Left ventricle myocardium inferior (tissue), 1 donor: Measurements from ENCODE around the gene EML3. TPM values are rescaled to one million over a fixed set of nuclear protein-coding genes. Genes with fewer than 3 reads are reported as not detected.
"Not testable (repeated sequence)": the region's sequence is repeated elsewhere in the genome, so short reads cannot be mapped to it uniquely, and the experiment has no call there.

Source experiments
- DNase-seq: peaks from one replicate; pipeline ENCODE4 v3.0.0-alpha.2; 2020
- H3K27ac ChIP-seq: fragments of 200-600 bp; replicated peaks from 2 replicates; pipeline ENCODE4 v1.8.0; 2021
- H3K27me3 ChIP-seq: fragments of 200-600 bp; 2 replicates; pipeline ENCODE4 v1.8.0; 2021; ENCODE audit warnings: low read depth
- H3K36me3 ChIP-seq: fragments of 200-600 bp; 2 replicates; pipeline ENCODE4 v1.8.0; 2021
- H3K4me1 ChIP-seq: fragments of 200-600 bp; 2 replicates; pipeline ENCODE4 v1.8.0; 2021
- H3K4me3 ChIP-seq: fragments of 200-600 bp; 2 replicates; pipeline ENCODE4 v1.8.0; 2021; ENCODE audit warnings: mild to moderate bottlenecking, moderate library complexity
- H3K9me3 ChIP-seq: fragments of 200-600 bp; replicated peaks from 2 replicates; pipeline ENCODE4 v1.8.0; 2021
- CTCF ChIP-seq: fragments of 200-600 bp; IDR thresholded peaks from 2 replicates; pipeline ENCODE4 v1.8.0; 2021; ENCODE audit warnings: antibody characterized with exemption, mild to moderate bottlenecking, borderline replicate concordance
- intact Hi-C: fragments of 100-400 bp; cut with micrococcal nuclease; formaldehyde crosslinking; loops from one replicate; pipeline ENCODE4 v1.11.0; 2022
- total RNA-seq: library from RNA; stranded (reverse); fragmentation: NEBNext Ultra II Directional; extraction: Animal tissue kit (Norgen Biotek cat#: 25700); gene quantifications from one replicate; pipeline ENCODE4 v1.2.1, GENCODE V29; 2021
- donor health status: DM: no; HTN: yes; CAD: no; lungs with severe emphysema.

Gene EML3
- total RNA-seq, 1 donor from 2014 or later = 14.6 TPM

- H3K4me1 ChIP-seq = peaks cover 49% of the 10 kb centered on the region
- no peaks in the 10 kb centered on the region for H3K27me3 ChIP-seq
- no peak overlapping the region for H3K4me3 ChIP-seq
- H3K27ac ChIP-seq = peak overlapping the region; percentile 9
- no peak for DNase-seq
- intact Hi-C loops = no loop called here
- H3K9me3 ChIP-seq = no peaks in the 10 kb centered on the region
- TF ChIP-seq CTCF = no peak
- peaks cover 80% of the 10 kb centered on the region for H3K36me3 ChIP-seq
Measured at GRCh38 chr11:62569611-62570010, 43.0 kb downstream of the EML3 start.

- Histone ChIP-seq H3K36me3 (peaks cover 100% of the 10 kb centered on the region), H3K27me3 (no peaks in the 10 kb centered on the region), H3K4me3 (no peak overlapping the region), H3K27ac (no peak overlapping the region), H3K4me1 (peaks cover 29% of the 10 kb centered on the region), H3K9me3 (no peaks in the 10 kb centered on the region)
- TF ChIP-seq CTCF = no peak
- intact Hi-C loops = no loop called here
- no peak for DNase-seq
Measured at GRCh38 chr11:62567018-62567633, 45.4 kb downstream of the EML3 start.

GRCh38 chr11:62566247-62566646, 46.3 kb downstream of the EML3 start:
- Histone ChIP-seq H3K4me1 (peaks cover 22% of the 10 kb centered on the region), H3K27me3 (no peaks in the 10 kb centered on the region), H3K9me3 (no peaks in the 10 kb centered on the region), H3K4me3 (no peak overlapping the region), H3K27ac (no peak overlapping the region), H3K36me3 (peaks cover 98% of the 10 kb centered on the region)
- TF ChIP-seq CTCF = no peak
- intact Hi-C loops = no loop called here
- no peak for DNase-seq

- no peak overlapping the region for H3K4me3 ChIP-seq
- H3K36me3 ChIP-seq = peaks cover 88% of the 10 kb centered on the region
- no peaks in the 10 kb centered on the region for H3K9me3 ChIP-seq
- H3K27me3 ChIP-seq = no peaks in the 10 kb centered on the region
- TF ChIP-seq CTCF = no peak
- no peak for DNase-seq
- peaks cover 24% of the 10 kb centered on the region for H3K4me1 ChIP-seq
- intact Hi-C loops = no loop called here
- H3K27ac ChIP-seq = no peak overlapping the region
Measured at GRCh38 chr11:62565100-62565802, 47.3 kb downstream of the EML3 start.

GRCh38 chr11:62561677-62562230, 50.8 kb downstream of the EML3 start:
- H3K27me3 ChIP-seq, DNase-seq, H3K4me3 ChIP-seq, intact Hi-C loops, H3K9me3 ChIP-seq: not testable (repeated sequence)
- H3K4me1 ChIP-seq = peaks cover 36% of the 10 kb centered on the region
- peak overlapping the region; percentile 78 for H3K27ac ChIP-seq
- H3K36me3 ChIP-seq = peaks cover 85% of the 10 kb centered on the region

- Histone ChIP-seq H3K27ac (peak overlapping the region; percentile 78), H3K27me3 (no peaks in the 10 kb centered on the region), H3K36me3 (peaks cover 73% of the 10 kb centered on the region), H3K9me3 (no peaks in the 10 kb centered on the region), H3K4me1 (peaks cover 48% of the 10 kb centered on the region), H3K4me3 (no peak overlapping the region)
- peak; percentile 82 for DNase-seq
- peak; percentile 89 for TF ChIP-seq CTCF
- intact Hi-C loops = no loop called here
Measured at GRCh38 chr11:62560566-62561103, 51.9 kb downstream of the EML3 start.

GRCh38 chr11:62559626-62560025, 52.9 kb downstream of the EML3 start:
- peak overlapping the region; percentile 14 for H3K4me3 ChIP-seq
- H3K27me3 ChIP-seq, H3K9me3 ChIP-seq, intact Hi-C loops: not testable (repeated sequence)
- peak; percentile 9 for DNase-seq
- H3K27ac ChIP-seq = peak overlapping the region; percentile 78
- peaks cover 58% of the 10 kb centered on the region for H3K4me1 ChIP-seq
- H3K36me3 ChIP-seq = peaks cover 63% of the 10 kb centered on the region
